ENCODE data around the gene PML. TPM values are rescaled to one million over a fixed set of nuclear protein-coding genes. Genes with fewer than 3 reads are reported as not detected.

Gene PML
- total RNA-seq, 1 experiment from 2014 or later: 47.7 TPM

DNA sequence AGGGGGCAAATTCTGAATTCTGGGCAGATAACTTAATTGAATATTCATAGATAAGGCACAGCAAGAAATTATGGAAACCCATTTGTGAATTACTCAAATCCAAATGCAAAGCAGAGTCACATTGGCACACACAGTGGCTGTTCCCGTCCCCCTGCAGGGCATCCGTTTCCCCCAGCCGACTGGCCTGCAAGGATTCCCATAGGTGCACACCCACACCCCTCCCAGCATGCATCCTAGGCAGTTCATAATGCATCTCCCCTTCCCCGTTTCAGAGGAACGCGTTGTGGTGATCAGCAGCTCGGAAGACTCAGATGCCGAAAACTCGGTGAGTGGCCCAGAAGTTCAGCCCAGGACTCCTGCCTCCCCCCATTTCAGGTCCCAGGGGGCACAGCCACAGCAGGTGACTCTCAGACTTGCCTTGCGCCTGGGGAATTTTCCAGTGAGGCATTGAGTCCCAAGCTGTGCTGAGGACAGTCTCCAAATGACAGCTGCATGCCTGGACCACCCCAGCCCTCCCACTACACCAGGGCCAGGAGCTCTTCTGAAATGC lies 39.8 kb downstream of the PML start (continued):
- TF ChIP-seq PRRX2 (CRISPR knock-in tag; IDR thresholded peaks at IDR 0.05) (no peak), ZNF532 (CRISPR knock-in tag; IDR thresholded peaks at IDR 0.05; ENCODE audit: borderline replicate concordance) (no peak), TEAD1 (CRISPR knock-in tag; IDR thresholded peaks at IDR 0.05) (no peak), FOXP4 (CRISPR knock-in tag; IDR thresholded peaks at IDR 0.05) (no peak), TP53 (CRISPR knock-in tag; IDR thresholded peaks at IDR 0.05) (no peak), OVOL2 (CRISPR knock-in tag; IDR thresholded peaks at IDR 0.05; ENCODE audit: borderline replicate concordance) (no peak), JUN (CRISPR knock-in tag; IDR thresholded peaks at IDR 0.05) (no peak), E2F1 (CRISPR knock-in tag; IDR thresholded peaks at IDR 0.05) (no peak), ZNF396 (CRISPR knock-in tag; IDR thresholded peaks at IDR 0.05; ENCODE audit: borderline replicate concordance) (no peak), NR1H2 (CRISPR knock-in tag; IDR thresholded peaks at IDR 0.05) (no peak)
- TF ChIP-seq, protein P1, sequence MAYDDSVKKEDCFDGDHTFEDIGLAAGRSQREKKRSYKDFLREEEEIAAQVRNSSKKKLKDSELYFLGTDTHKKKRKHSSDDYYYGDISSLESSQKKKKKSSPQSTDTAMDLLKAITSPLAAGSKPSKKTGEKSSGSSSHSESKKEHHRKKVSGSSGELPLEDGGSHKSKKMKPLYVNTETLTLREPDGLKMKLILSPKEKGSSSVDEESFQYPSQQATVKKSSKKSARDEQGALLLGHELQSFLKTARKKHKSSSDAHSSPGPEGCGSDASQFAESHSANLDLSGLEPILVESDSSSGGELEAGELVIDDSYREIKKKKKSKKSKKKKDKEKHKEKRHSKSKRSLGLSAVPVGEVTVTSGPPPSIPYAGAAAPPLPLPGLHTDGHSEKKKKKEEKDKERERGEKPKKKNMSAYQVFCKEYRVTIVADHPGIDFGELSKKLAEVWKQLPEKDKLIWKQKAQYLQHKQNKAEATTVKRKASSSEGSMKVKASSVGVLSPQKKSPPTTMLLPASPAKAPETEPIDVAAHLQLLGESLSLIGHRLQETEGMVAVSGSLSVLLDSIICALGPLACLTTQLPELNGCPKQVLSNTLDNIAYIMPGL (CRISPR knock-in tag; IDR thresholded peaks at IDR 0.05): no peak

- POLR2A ChIA-PET: interaction anchor here (1.5 kb wide), 1 partner anchor 62 kb away, joined by 3 read pairs; no protein-coding TSS in a partner anchor
- no peak for TF ChIP-seq ZNF396 (CRISPR knock-in tag; IDR thresholded peaks at IDR 0.05; ENCODE audit: borderline replicate concordance)
- no peak for TF ChIP-seq PRRX2 (CRISPR knock-in tag; IDR thresholded peaks at IDR 0.05)
- no peak for TF ChIP-seq ZNF416 (CRISPR knock-in tag; IDR thresholded peaks at IDR 0.05)
- TF ChIP-seq NFE2L1 (CRISPR knock-in tag; IDR thresholded peaks at IDR 0.05): no peak
- TF ChIP-seq ZBTB21 (CRISPR knock-in tag; IDR thresholded peaks at IDR 0.05; ENCODE audit: borderline replicate concordance): no peak
- no peak for TF ChIP-seq GRHL2 (CRISPR knock-in tag; IDR thresholded peaks at IDR 0.05; ENCODE audit: insufficient replicate concordance, severe bottlenecking)
- TF ChIP-seq, protein P2, sequence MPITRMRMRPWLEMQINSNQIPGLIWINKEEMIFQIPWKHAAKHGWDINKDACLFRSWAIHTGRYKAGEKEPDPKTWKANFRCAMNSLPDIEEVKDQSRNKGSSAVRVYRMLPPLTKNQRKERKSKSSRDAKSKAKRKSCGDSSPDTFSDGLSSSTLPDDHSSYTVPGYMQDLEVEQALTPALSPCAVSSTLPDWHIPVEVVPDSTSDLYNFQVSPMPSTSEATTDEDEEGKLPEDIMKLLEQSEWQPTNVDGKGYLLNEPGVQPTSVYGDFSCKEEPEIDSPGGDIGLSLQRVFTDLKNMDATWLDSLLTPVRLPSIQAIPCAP (CRISPR knock-in tag; IDR thresholded peaks at IDR 0.05): no peak
- no peak for TF ChIP-seq NR3C1 (CRISPR knock-in tag; conservative IDR thresholded peaks at IDR 0.05; ENCODE audit: low read depth)
- H3K9me3 Mint-ChIP-seq: no peaks in the 10 kb centered on the region
- DNase-seq (ENCODE audit: low spot score) (no peak), ATAC-seq (no peak)
- H3K27ac Mint-ChIP-seq: no peak overlapping the region
- H3K36me3 Mint-ChIP-seq: peaks cover 21% of the 10 kb centered on the region; the same call in 1 of the 2 replicates
- H3K4me3 Mint-ChIP-seq: no peak overlapping the region
- CTCF ChIA-PET: interaction anchor here (1.0 to 9.1 kb wide), 10 partner anchors 10 to 287 kb away, joined by 4 to 290 read pairs (median 12); partner anchors contain the start of genes PML, STOML1 and TBC1D21
- peaks cover 32% of the 10 kb centered on the region for H3K4me1 Mint-ChIP-seq
- no peaks in the 10 kb centered on the region for H3K27me3 Mint-ChIP-seq (ENCODE audit: low read depth)
Measured at GRCh38 chr15:74035121-74036017, 40.9 kb downstream of the PML start.
